SK-N-SH treated with all-trans-retinoic acid at 6 μM for 48 hours (cell line): ENCODE results near the gene ABCC1.
A peak's percentile ranks its signal among the peaks of the same experiment; 100 is the strongest.

Experiments
- ATAC-seq: fragments of 200-7000 bp; cut with Tn5 transposase; 3 replicates; pipeline ENCODE4 v1.9.1; 2020; ENCODE audit warnings: mild to moderate bottlenecking, moderate library complexity
- ARNTL ChIP-seq: fragments of 450-650 bp; formaldehyde crosslinking; IDR thresholded peaks from 2 replicates; pipeline ENCODE4 v1.5.0; 2020; ENCODE audit warnings: low read depth, mild to moderate bottlenecking, moderate library complexity, borderline replicate concordance
- BACH2 ChIP-seq: fragments of 250-450 bp; sonication (Bioruptor Pico); IDR thresholded peaks from 2 replicates; pipeline ENCODE4 v1.9.0; 2021; ENCODE audit warnings: mild to moderate bottlenecking, borderline replicate concordance
- CREB5 ChIP-seq: fragments of 250-450 bp; sonication (Bioruptor Pico); IDR thresholded peaks from 2 replicates; pipeline ENCODE4 v1.5.1; 2020; ENCODE audit warnings: low read depth, mild to moderate bottlenecking, moderate library complexity
- CSDC2 ChIP-seq: fragments of 250-450 bp; sonication (Bioruptor Pico); IDR thresholded peaks from 2 replicates; pipeline ENCODE4 v1.5.0; 2020; ENCODE audit warnings: mild to moderate bottlenecking, moderate library complexity
- CSRNP3 ChIP-seq: fragments of 250-450 bp; sonication (Bioruptor Pico); IDR thresholded peaks from 2 replicates; pipeline ENCODE4 v1.5.1; 2021; ENCODE audit warnings: mild to moderate bottlenecking, moderate library complexity
- ESRRG ChIP-seq: fragments of 250-450 bp; sonication (Bioruptor Pico); IDR thresholded peaks from 2 replicates; pipeline ENCODE4 v1.6.1; 2021; ENCODE audit warnings: mild to moderate bottlenecking
- GLIS3 ChIP-seq: fragments of 250-450 bp; sonication (Bioruptor Pico); IDR thresholded peaks from 2 replicates; pipeline ENCODE4 v1.5.0; 2020; ENCODE audit warnings: mild to moderate bottlenecking, moderate library complexity
- ISL1 ChIP-seq: fragments of 250-450 bp; sonication (Bioruptor Pico); IDR thresholded peaks from 2 replicates; pipeline ENCODE4 v2.1.2; 2022; ENCODE audit warnings: mild to moderate bottlenecking, moderate library complexity
- OSR1 ChIP-seq: fragments of 250-450 bp; sonication (Bioruptor Pico); IDR thresholded peaks from 2 replicates; pipeline ENCODE4 v1.8.0; 2022; ENCODE audit warnings: moderate library complexity, mild to moderate bottlenecking, inconsistent platforms
- PATZ1 ChIP-seq: fragments of 250-450 bp; sonication (Bioruptor Pico); IDR thresholded peaks from 2 replicates; pipeline ENCODE4 v1.8.0; 2020; ENCODE audit warnings: mild to moderate bottlenecking, moderate library complexity, borderline replicate concordance
- POU6F1 ChIP-seq: fragments of 250-450 bp; sonication (Bioruptor Pico); IDR thresholded peaks from 2 replicates; pipeline ENCODE4 v1.8.0; 2021; ENCODE audit warnings: low read depth, mild to moderate bottlenecking, moderate library complexity, borderline replicate concordance
- PPARA ChIP-seq: fragments of 250-450 bp; sonication (Bioruptor Pico); IDR thresholded peaks from 2 replicates; pipeline ENCODE4 v1.5.0; 2020; ENCODE audit warnings: mild to moderate bottlenecking, borderline replicate concordance
- SNAI2 ChIP-seq: fragments of 250-450 bp; sonication (Bioruptor Pico); IDR thresholded peaks from 2 replicates; pipeline ENCODE4 v1.5.0; 2020; ENCODE audit warnings: mild to moderate bottlenecking, moderate library complexity
- TCF4 ChIP-seq: fragments of 250-450 bp; sonication (Bioruptor Pico); IDR thresholded peaks from 2 replicates; pipeline ENCODE4 v1.8.0; 2021; ENCODE audit warnings: mild to moderate bottlenecking, moderate library complexity, borderline replicate concordance
- TOX ChIP-seq: fragments of 250-450 bp; sonication (Bioruptor Pico); IDR thresholded peaks from 2 replicates; pipeline ENCODE4 v1.8.0; 2021; ENCODE audit warnings: mild to moderate bottlenecking, moderate library complexity, borderline replicate concordance
- TSHZ2 ChIP-seq: fragments of 250-450 bp; sonication (Bioruptor Pico); IDR thresholded peaks from 2 replicates; pipeline ENCODE4 v1.5.0; 2020; ENCODE audit warnings: mild to moderate bottlenecking, moderate library complexity
- ZC3H10 ChIP-seq: fragments of 250-450 bp; sonication (Bioruptor Pico); IDR thresholded peaks from 2 replicates; pipeline ENCODE4 v1.5.1; 2021; ENCODE audit warnings: mild to moderate bottlenecking, moderate library complexity
- ZFP3 ChIP-seq: fragments of 250-450 bp; sonication (Bioruptor Pico); IDR thresholded peaks from 2 replicates; pipeline ENCODE4 v1.5.0; 2020; ENCODE audit warnings: mild to moderate bottlenecking, moderate library complexity
- ZFP30 ChIP-seq: fragments of 450-650 bp; formaldehyde crosslinking; IDR thresholded peaks from 2 replicates; pipeline ENCODE4 v1.5.0; 2022; ENCODE audit warnings: mild to moderate bottlenecking, moderate library complexity
- ZNF70 ChIP-seq: fragments of 450-650 bp; formaldehyde crosslinking; IDR thresholded peaks from 2 replicates; pipeline ENCODE4 v1.5.0; 2020; ENCODE audit warnings: mild to moderate bottlenecking, moderate library complexity
- ZNF8 ChIP-seq: fragments of 450-650 bp; formaldehyde crosslinking; IDR thresholded peaks from 2 replicates; pipeline ENCODE4 v1.5.0; 2020; ENCODE audit warnings: mild to moderate bottlenecking, moderate library complexity

The ABCC1 gene

GRCh38 chr16:16017812-16018211 lies 68.4 kb downstream of the ABCC1 start (continued):
- TF ChIP-seq PATZ1 (CRISPR knock-in tag) (no peak), BACH2 (CRISPR knock-in tag) (no peak), GLIS3 (CRISPR knock-in tag) (no peak), CSRNP3 (no peak), ISL1 (CRISPR knock-in tag) (no peak), ESRRG (CRISPR knock-in tag) (no peak), ZFP30 (CRISPR knock-in tag) (no peak)

- TF ChIP-seq ZC3H10 (CRISPR knock-in tag) (no peak), POU6F1 (CRISPR knock-in tag) (no peak)
- ATAC-seq, result no peak
Observed at GRCh38 chr16:16018705-16019104, 69.3 kb downstream of the ABCC1 start.

GRCh38 chr16:16019488-16019887 lies 70.1 kb downstream of the ABCC1 start:
- peak; percentile 7; the same call in 1 of the 2 replicates for TF ChIP-seq ISL1 (CRISPR knock-in tag)
- TF ChIP-seq ZFP30 (CRISPR knock-in tag), result no peak
- TF ChIP-seq PPARA (CRISPR knock-in tag), result no peak
- no peak for TF ChIP-seq SNAI2 (CRISPR knock-in tag)
- TF ChIP-seq OSR1 (CRISPR knock-in tag), result no peak
- TF ChIP-seq CSRNP3, result no peak
- no peak for TF ChIP-seq ZNF70 (CRISPR knock-in tag)
- peak; percentile 8; the same call in 2 of the 3 replicates for ATAC-seq

- TF ChIP-seq CSDC2 (CRISPR knock-in tag) (no peak), ZC3H10 (CRISPR knock-in tag) (no peak), ZNF8 (no peak), TCF4 (no peak), ESRRG (CRISPR knock-in tag) (no peak), GLIS3 (CRISPR knock-in tag) (no peak), ARNTL (CRISPR knock-in tag) (no peak), TSHZ2 (CRISPR knock-in tag) (no peak), ZFP3 (CRISPR knock-in tag) (no peak), TOX (CRISPR knock-in tag) (no peak), SNAI2 (CRISPR knock-in tag) (no peak), CSRNP3 (no peak), ZFP30 (CRISPR knock-in tag) (no peak), BACH2 (CRISPR knock-in tag) (no peak), CREB5 (CRISPR knock-in tag) (no peak), ISL1 (CRISPR knock-in tag) (no peak), ZNF70 (CRISPR knock-in tag) (no peak)
- no peak for ATAC-seq
Observed at GRCh38 chr16:16020291-16020690, 70.9 kb downstream of the ABCC1 start.
